Measurements from ENCODE around the gene SMPDL3B.

The SMPDL3B gene

DNA sequence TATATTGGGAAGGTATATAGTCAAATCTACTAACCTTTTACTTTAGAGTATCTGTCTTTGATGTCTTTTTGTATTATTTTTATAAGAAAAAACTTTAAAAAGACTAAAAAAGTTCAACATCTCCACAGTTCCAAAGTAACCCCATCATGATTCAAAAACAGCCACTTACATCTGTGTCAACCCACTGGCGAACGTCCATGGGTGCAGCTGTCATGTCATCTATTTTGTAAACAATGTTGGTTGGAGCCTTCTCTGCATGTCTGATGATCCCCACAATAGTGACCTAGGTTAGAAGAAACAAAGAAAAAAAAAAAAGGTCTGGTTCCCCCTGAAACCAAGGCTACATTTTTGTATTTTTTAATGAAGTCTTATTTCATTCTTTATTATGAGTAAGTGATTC is 28.0 kb upstream of the SMPDL3B start:
- no peaks in the 10 kb centered on the region for H3K27me3 ChIP-seq (ENCODE audit: control insufficient read depth in 2 of 2, insufficient read depth in 2 of 2, low read length in 2 of 2)
- peaks cover 20 to 39% of the 10 kb centered on the region in 2 donors for H3K36me3 ChIP-seq (ENCODE audit: control insufficient read depth in 2 of 2, insufficient read depth in 2 of 2, low read length in 2 of 2)
- H3K4me3 ChIP-seq (ENCODE audit: low read length in 2 of 2), result no peak overlapping the region
- no peak overlapping the region for H3K27ac ChIP-seq (ENCODE audit: low read depth in 2 of 2, low read length in 2 of 2)
- no peaks in the 10 kb centered on the region for H3K4me1 ChIP-seq (ENCODE audit: control insufficient read depth in 2 of 2, insufficient read depth in 2 of 2, low read length in 2 of 2)
- no peak overlapping the region for H3K9ac ChIP-seq (ENCODE audit: low read depth in 1 of 2, low read length in 2 of 2)
- no peaks in the 10 kb centered on the region for H3K9me3 ChIP-seq (ENCODE audit: control insufficient read depth in 2 of 2, low read length in 2 of 2)

GRCh38 chr1:27912429-27912828 is 22.4 kb upstream of the SMPDL3B start:
- Histone ChIP-seq H3K9ac (ENCODE audit: low read depth in 1 of 2, low read length in 2 of 2) (no peak overlapping the region), H3K4me1 (ENCODE audit: control insufficient read depth in 2 of 2, insufficient read depth in 2 of 2, low read length in 2 of 2) (peaks cover 0 to 9% of the 10 kb centered on the region in 2 donors), H3K27me3 (ENCODE audit: control insufficient read depth in 2 of 2, insufficient read depth in 2 of 2, low read length in 2 of 2) (no peaks in the 10 kb centered on the region), H3K4me3 (ENCODE audit: low read length in 2 of 2) (no peak overlapping the region), H3K9me3 (ENCODE audit: control insufficient read depth in 2 of 2, low read length in 2 of 2) (peaks cover 4 to 6% of the 10 kb centered on the region in 2 donors), H3K27ac (ENCODE audit: low read depth in 2 of 2, low read length in 2 of 2) (no peak overlapping the region), H3K36me3 (ENCODE audit: control insufficient read depth in 2 of 2, insufficient read depth in 2 of 2, low read length in 2 of 2) (peaks cover 8 to 14% of the 10 kb centered on the region in 2 donors)

DNA sequence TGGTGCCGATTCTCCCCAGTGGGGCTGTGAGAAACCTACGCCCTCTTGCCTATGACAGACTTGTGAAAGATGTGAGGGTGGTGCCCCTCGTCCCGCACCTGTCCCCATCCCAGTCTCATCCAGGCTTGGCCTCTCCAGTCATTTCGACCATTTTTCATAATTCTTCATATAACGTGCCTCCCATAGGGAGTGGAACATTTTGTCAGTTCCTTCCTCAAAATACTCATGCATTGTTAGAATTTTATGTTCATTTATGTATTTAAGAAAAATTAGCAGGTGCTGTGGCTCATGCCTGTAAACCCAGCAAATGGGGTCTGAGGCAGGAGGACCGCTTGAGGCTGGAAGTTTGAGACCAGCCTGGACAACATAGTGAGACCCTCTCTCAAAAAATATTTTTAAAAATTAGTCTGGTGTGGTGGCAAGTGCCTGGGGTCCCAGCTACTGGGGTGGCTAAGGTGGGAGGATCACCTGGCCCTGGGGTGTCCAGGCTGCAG is 19.7 kb upstream of the SMPDL3B start:
- Histone ChIP-seq H3K4me1 (ENCODE audit: control insufficient read depth in 2 of 2, insufficient read depth in 2 of 2, low read length in 2 of 2) (peaks cover 0 to 9% of the 10 kb centered on the region in 2 donors), H3K9ac (ENCODE audit: low read depth in 1 of 2, low read length in 2 of 2) (peak overlapping the region in 1 of 2 donors; percentile 29), H3K9me3 (ENCODE audit: control insufficient read depth in 2 of 2, low read length in 2 of 2) (peaks cover 4 to 6% of the 10 kb centered on the region in 2 donors), H3K4me3 (ENCODE audit: low read length in 2 of 2) (peak overlapping the region; percentile 60 to 89), H3K36me3 (ENCODE audit: control insufficient read depth in 2 of 2, insufficient read depth in 2 of 2, low read length in 2 of 2) (peaks cover 0 to 5% of the 10 kb centered on the region in 2 donors), H3K27me3 (ENCODE audit: control insufficient read depth in 2 of 2, insufficient read depth in 2 of 2, low read length in 2 of 2) (no peaks in the 10 kb centered on the region), H3K27ac (ENCODE audit: low read depth in 2 of 2, low read length in 2 of 2) (peak overlapping the region; percentile 73 to 86)

GRCh38 chr1:27922272-27922671 is 12.5 kb upstream of the SMPDL3B start:
- H3K4me1 ChIP-seq (ENCODE audit: control insufficient read depth in 2 of 2, insufficient read depth in 2 of 2, low read length in 2 of 2), result peaks cover 6 to 12% of the 10 kb centered on the region in 2 donors
- no peaks in the 10 kb centered on the region for H3K9me3 ChIP-seq (ENCODE audit: control insufficient read depth in 2 of 2, low read length in 2 of 2)
- no peaks in the 10 kb centered on the region for H3K36me3 ChIP-seq (ENCODE audit: control insufficient read depth in 2 of 2, insufficient read depth in 2 of 2, low read length in 2 of 2)
- H3K9ac ChIP-seq (ENCODE audit: low read depth in 1 of 2, low read length in 2 of 2), result no peak overlapping the region
- no peaks in the 10 kb centered on the region for H3K27me3 ChIP-seq (ENCODE audit: control insufficient read depth in 2 of 2, insufficient read depth in 2 of 2, low read length in 2 of 2)
- no peak overlapping the region for H3K4me3 ChIP-seq (ENCODE audit: low read length in 2 of 2)
- peak overlapping the region; percentile 44 to 68 for H3K27ac ChIP-seq (ENCODE audit: low read depth in 2 of 2, low read length in 2 of 2)

- H3K4me1 ChIP-seq (ENCODE audit: control insufficient read depth in 2 of 2, insufficient read depth in 2 of 2, low read length in 2 of 2), result no peaks in the 10 kb centered on the region
- no peaks in the 10 kb centered on the region for H3K9me3 ChIP-seq (ENCODE audit: control insufficient read depth in 2 of 2, low read length in 2 of 2)
- H3K36me3 ChIP-seq (ENCODE audit: control insufficient read depth in 2 of 2, insufficient read depth in 2 of 2, low read length in 2 of 2), result no peaks in the 10 kb centered on the region
- no peak overlapping the region for H3K4me3 ChIP-seq (ENCODE audit: low read length in 2 of 2)
- no peaks in the 10 kb centered on the region for H3K27me3 ChIP-seq (ENCODE audit: control insufficient read depth in 2 of 2, insufficient read depth in 2 of 2, low read length in 2 of 2)
- H3K9ac ChIP-seq (ENCODE audit: low read depth in 1 of 2, low read length in 2 of 2), result no peak overlapping the region
- H3K27ac ChIP-seq (ENCODE audit: low read depth in 2 of 2, low read length in 2 of 2), result no peak overlapping the region
Observed at GRCh38 chr1:27928216-27928954, 6.4 kb upstream of the SMPDL3B start.

DNA sequence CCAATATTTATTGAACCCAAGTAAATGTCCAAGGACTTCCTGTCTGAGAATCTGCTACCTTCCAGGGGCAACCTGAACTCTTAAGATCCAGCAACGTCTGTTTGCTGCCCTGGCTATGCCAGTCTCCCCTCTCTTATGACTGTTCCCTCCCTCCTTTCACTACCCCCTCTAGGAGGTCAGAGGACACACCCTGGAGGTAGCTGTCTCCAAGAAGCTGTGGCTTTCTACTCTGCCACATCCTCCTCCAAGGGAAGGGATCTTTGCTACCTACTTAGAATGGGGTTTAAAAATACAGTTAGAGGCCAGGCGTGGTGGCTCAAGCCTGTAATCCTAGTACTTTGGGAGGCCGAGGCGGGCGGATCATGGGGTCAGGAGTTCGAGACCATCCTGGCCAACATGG is 3.6 kb upstream of the SMPDL3B start:
- Histone ChIP-seq H3K9ac (ENCODE audit: low read depth in 1 of 2, low read length in 2 of 2) (no peak overlapping the region), H3K27ac (ENCODE audit: low read depth in 2 of 2, low read length in 2 of 2) (no peak overlapping the region), H3K4me1 (ENCODE audit: control insufficient read depth in 2 of 2, insufficient read depth in 2 of 2, low read length in 2 of 2) (peaks cover 3 to 5% of the 10 kb centered on the region in 2 donors), H3K4me3 (ENCODE audit: low read length in 2 of 2) (no peak overlapping the region), H3K27me3 (ENCODE audit: control insufficient read depth in 2 of 2, insufficient read depth in 2 of 2, low read length in 2 of 2) (peaks cover 0 to 6% of the 10 kb centered on the region in 2 donors), H3K36me3 (ENCODE audit: control insufficient read depth in 2 of 2, insufficient read depth in 2 of 2, low read length in 2 of 2) (no peaks in the 10 kb centered on the region), H3K9me3 (ENCODE audit: control insufficient read depth in 2 of 2, low read length in 2 of 2) (no peaks in the 10 kb centered on the region)

DNA sequence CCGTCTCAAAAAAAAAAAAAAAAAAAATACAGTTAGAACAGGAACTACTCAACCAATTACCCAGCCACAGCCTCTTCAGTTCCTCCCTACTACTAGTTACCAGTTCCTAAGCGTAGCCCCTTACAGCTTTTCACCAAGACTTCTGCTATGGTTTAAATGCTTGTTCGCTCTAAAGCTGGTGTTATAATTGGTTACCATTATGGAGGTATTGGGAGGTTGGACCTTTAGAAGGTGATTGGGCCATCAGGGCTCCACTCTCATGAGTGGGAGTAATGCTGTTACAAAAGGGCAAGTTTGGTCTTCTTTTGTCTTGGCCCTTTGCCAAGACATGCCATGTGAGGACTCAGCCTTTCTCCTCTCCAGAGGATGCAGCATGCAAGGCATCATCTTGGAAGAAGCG is 3.0 kb upstream of the SMPDL3B start:
- Histone ChIP-seq H3K36me3 (ENCODE audit: control insufficient read depth in 2 of 2, insufficient read depth in 2 of 2, low read length in 2 of 2) (no peaks in the 10 kb centered on the region), H3K9me3 (ENCODE audit: control insufficient read depth in 2 of 2, low read length in 2 of 2) (no peaks in the 10 kb centered on the region), H3K27me3 (ENCODE audit: control insufficient read depth in 2 of 2, insufficient read depth in 2 of 2, low read length in 2 of 2) (peaks cover 0 to 6% of the 10 kb centered on the region in 2 donors), H3K4me3 (ENCODE audit: low read length in 2 of 2) (no peak overlapping the region), H3K27ac (ENCODE audit: low read depth in 2 of 2, low read length in 2 of 2) (no peak overlapping the region), H3K9ac (ENCODE audit: low read depth in 1 of 2, low read length in 2 of 2) (no peak overlapping the region), H3K4me1 (ENCODE audit: control insufficient read depth in 2 of 2, insufficient read depth in 2 of 2, low read length in 2 of 2) (peaks cover 3 to 5% of the 10 kb centered on the region in 2 donors)

GRCh38 chr1:27935721-27936120 is 921 bp downstream of the SMPDL3B start:
- H3K27ac ChIP-seq (ENCODE audit: low read depth in 2 of 2, low read length in 2 of 2), result peak overlapping the region in 1 of 2 donors; percentile 78
- H3K36me3 ChIP-seq (ENCODE audit: control insufficient read depth in 2 of 2, insufficient read depth in 2 of 2, low read length in 2 of 2), result no peaks in the 10 kb centered on the region
- H3K9me3 ChIP-seq (ENCODE audit: control insufficient read depth in 2 of 2, low read length in 2 of 2), result no peaks in the 10 kb centered on the region
- peaks cover 8 to 9% of the 10 kb centered on the region in 2 donors for H3K4me1 ChIP-seq (ENCODE audit: control insufficient read depth in 2 of 2, insufficient read depth in 2 of 2, low read length in 2 of 2)
- H3K9ac ChIP-seq (ENCODE audit: low read depth in 1 of 2, low read length in 2 of 2), result peak overlapping the region; percentile 65 to 75
- peaks cover 0 to 6% of the 10 kb centered on the region in 2 donors for H3K27me3 ChIP-seq (ENCODE audit: control insufficient read depth in 2 of 2, insufficient read depth in 2 of 2, low read length in 2 of 2)
- peak overlapping the region; percentile 55 to 87 for H3K4me3 ChIP-seq (ENCODE audit: low read length in 2 of 2)

GRCh38 chr1:27936370-27936769 is 1.6 kb downstream of the SMPDL3B start:
- Histone ChIP-seq H3K9ac (ENCODE audit: low read depth in 1 of 2, low read length in 2 of 2) (no peak overlapping the region), H3K27me3 (ENCODE audit: control insufficient read depth in 2 of 2, insufficient read depth in 2 of 2, low read length in 2 of 2) (peaks cover 0 to 6% of the 10 kb centered on the region in 2 donors), H3K4me3 (ENCODE audit: low read length in 2 of 2) (no peak overlapping the region), H3K36me3 (ENCODE audit: control insufficient read depth in 2 of 2, insufficient read depth in 2 of 2, low read length in 2 of 2) (no peaks in the 10 kb centered on the region), H3K9me3 (ENCODE audit: control insufficient read depth in 2 of 2, low read length in 2 of 2) (no peaks in the 10 kb centered on the region), H3K4me1 (ENCODE audit: control insufficient read depth in 2 of 2, insufficient read depth in 2 of 2, low read length in 2 of 2) (peaks cover 8 to 9% of the 10 kb centered on the region in 2 donors), H3K27ac (ENCODE audit: low read depth in 2 of 2, low read length in 2 of 2) (no peak overlapping the region)

DNA sequence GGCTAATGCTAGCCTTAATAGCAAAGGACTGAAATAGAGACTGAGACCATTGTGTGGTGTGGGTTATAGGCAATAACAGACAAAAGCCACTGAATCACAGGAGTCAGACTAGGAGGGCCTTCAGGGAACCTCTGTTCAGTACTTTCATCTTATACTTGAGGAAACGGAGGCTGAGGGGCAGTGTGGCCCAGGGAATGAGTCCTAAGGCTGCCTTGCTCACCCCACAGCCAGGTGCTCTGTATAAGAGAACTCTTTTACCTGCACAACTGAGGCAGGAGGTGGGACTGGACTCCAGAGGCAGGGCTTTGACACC is 2.7 kb downstream of the SMPDL3B start:
- H3K9me3 ChIP-seq (ENCODE audit: control insufficient read depth in 2 of 2, low read length in 2 of 2), result no peaks in the 10 kb centered on the region
- no peaks in the 10 kb centered on the region for H3K36me3 ChIP-seq (ENCODE audit: control insufficient read depth in 2 of 2, insufficient read depth in 2 of 2, low read length in 2 of 2)
- H3K27ac ChIP-seq (ENCODE audit: low read depth in 2 of 2, low read length in 2 of 2), result no peak overlapping the region
- H3K4me3 ChIP-seq (ENCODE audit: low read length in 2 of 2), result no peak overlapping the region
- peaks cover 0 to 6% of the 10 kb centered on the region in 2 donors for H3K27me3 ChIP-seq (ENCODE audit: control insufficient read depth in 2 of 2, insufficient read depth in 2 of 2, low read length in 2 of 2)
- H3K9ac ChIP-seq (ENCODE audit: low read depth in 1 of 2, low read length in 2 of 2), result no peak overlapping the region
- peaks cover 8 to 9% of the 10 kb centered on the region in 2 donors for H3K4me1 ChIP-seq (ENCODE audit: control insufficient read depth in 2 of 2, insufficient read depth in 2 of 2, low read length in 2 of 2)
